T-helper 9 cell (primary cell): ENCODE results near the gene ZNF280C.
"Not testable (repeated sequence)": the region's sequence is repeated elsewhere in the genome, so short reads cannot be mapped to it uniquely, and the experiment has no call there.

ENCODE experiments used
- DNase-seq: peaks from one replicate; pipeline ENCODE4 v3.0.0-alpha.2; 2020
- total RNA-seq, 2 donors: gene quantifications; one replicate each; lab custom pipeline; 2026; lab: John Stamatoyannopoulos, UW

The ZNF280C gene
- total RNA-seq: 6.8 to 9.1 reads per million in 2 donors

GRCh38 chrX:130268449-130269170 lies at the start of gene ZNF280C:
ZNF280C (minus strand) TSS chrX:130268899; CDS start chrX:130260449, 8,450 bp downstream.
- peak; percentile 78 for DNase-seq

- no peak for DNase-seq
Measured at GRCh38 chrX:130304587-130305368, 36.1 kb upstream of the ZNF280C start.

- no peak for DNase-seq
Measured at GRCh38 chrX:130301977-130302376, 33.3 kb upstream of the ZNF280C start.

- no peak for DNase-seq
Measured at GRCh38 chrX:130301405-130301804, 32.7 kb upstream of the ZNF280C start.

- no peak for DNase-seq
Measured at GRCh38 chrX:130300010-130300282, 31.2 kb upstream of the ZNF280C start.

- no peak for DNase-seq
Measured at GRCh38 chrX:130299279-130300009, 30.7 kb upstream of the ZNF280C start.

GRCh38 chrX:130296743-130297142 lies 28.0 kb upstream of the ZNF280C start:
- DNase-seq: no peak

- DNase-seq: no peak
Measured at GRCh38 chrX:130296297-130296678, 27.6 kb upstream of the ZNF280C start.

GRCh38 chrX:130295519-130296296 lies 27.0 kb upstream of the ZNF280C start:
- no peak for DNase-seq

- no peak for DNase-seq
Measured at GRCh38 chrX:130287071-130287770, 18.5 kb upstream of the ZNF280C start.

GRCh38 chrX:130285710-130286109 lies 17.0 kb upstream of the ZNF280C start:
- DNase-seq: no peak

GRCh38 chrX:130285069-130285620 lies 16.4 kb upstream of the ZNF280C start:
- no peak for DNase-seq

GRCh38 chrX:130282151-130282550 lies 13.5 kb upstream of the ZNF280C start:
- no peak for DNase-seq

- DNase-seq: no peak
Measured at GRCh38 chrX:130280901-130281300, 12.2 kb upstream of the ZNF280C start.

GRCh38 chrX:130272253-130272652 lies 3.6 kb upstream of the ZNF280C start:
- not testable (repeated sequence) for DNase-seq

- DNase-seq: not testable (repeated sequence)
Measured at GRCh38 chrX:130269391-130269790, 692 bp upstream of the ZNF280C start.

GRCh38 chrX:130267956-130268448 lies 697 bp downstream of the ZNF280C start:
- no peak for DNase-seq

GRCh38 chrX:130264573-130264972 lies 4.1 kb downstream of the ZNF280C start:
- DNase-seq: no peak

- no peak for DNase-seq
Measured at GRCh38 chrX:130263016-130263415, 5.7 kb downstream of the ZNF280C start.

GRCh38 chrX:130262231-130262630 lies 6.5 kb downstream of the ZNF280C start:
- DNase-seq: no peak

GRCh38 chrX:130261296-130261893 lies 7.3 kb downstream of the ZNF280C start:
- DNase-seq: no peak
